OCI-LY7 (cell line): ENCODE measurements around the gene CCDC85A.

Experiments used
- CTCF ChIP-seq: fragments of 200-600 bp; sonication (generic); conservative IDR thresholded peaks from 2 replicates; pipeline ENCODE4 v1.5.1; 2014; ENCODE audit warnings: mild to moderate bottlenecking, antibody characterized with exemption, low read length, moderate library complexity, mixed read lengths
- EZH2phosphoT487 ChIP-seq: fragments of 200-600 bp; sonication (generic); IDR thresholded peaks from 2 replicates; pipeline ENCODE4 v1.6.1; 2018; ENCODE audit warnings: low read depth, borderline replicate concordance, mild to moderate bottlenecking, mixed run types, antibody characterized with exemption, low read length, moderate library complexity, mixed read lengths

GRCh38 chr2:56197816-56198215, 14.0 kb downstream of the CCDC85A start:
- TF ChIP-seq CTCF = no peak
- no peak for TF ChIP-seq EZH2phosphoT487
